ENCODE data around the gene ABCB9. TPM values are rescaled to one million over a fixed set of nuclear protein-coding genes. Genes with fewer than 3 reads are reported as not detected.

ABCB9 gene
- total RNA-seq, 6 experiments from 2014 or later: 9.2 to 11.1 (median 10.0) TPM

- no peak for DNase-seq
- Mint-ChIP-seq H3K27ac (no peak overlapping the region), H3K4me3 (no peak overlapping the region), H3K27me3 (ENCODE audit: insufficient read depth) (no peaks in the 10 kb centered on the region; the same call in none of the 2 replicates), H3K36me3 (ENCODE audit: low read depth) (peaks cover 7% of the 10 kb centered on the region; the same call in 1 of the 2 replicates), H3K9me3 (no peaks in the 10 kb centered on the region), H3K4me1 (ENCODE audit: low read depth) (peaks cover 44% of the 10 kb centered on the region)
- no peak for TF ChIP-seq CTCF (IDR thresholded peaks at IDR 0.05)
Observed at GRCh38 chr12:122949405-122949804, 16.9 kb downstream of the ABCB9 start.

DNA sequence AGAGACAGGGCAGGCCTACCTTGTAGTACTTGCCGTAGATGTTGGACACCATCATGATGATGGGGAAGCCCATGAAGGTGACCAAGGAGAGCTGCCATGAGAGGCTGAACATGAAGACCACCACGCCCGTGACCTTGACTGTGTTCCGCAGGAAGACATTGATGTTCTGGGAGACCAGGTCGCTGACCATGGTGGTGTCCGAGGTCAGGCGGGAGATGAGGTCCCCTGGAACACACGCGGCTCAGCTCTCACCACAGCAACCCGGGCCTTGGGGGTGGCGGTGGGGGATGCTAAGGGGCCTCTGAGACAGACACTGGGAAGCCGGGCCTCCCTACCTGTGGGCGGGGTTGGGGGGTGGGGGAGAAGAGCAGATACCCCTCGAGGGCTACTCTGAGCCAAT is 17.7 kb downstream of the ABCB9 start:
- H3K4me1 Mint-ChIP-seq (ENCODE audit: low read depth): peaks cover 52% of the 10 kb centered on the region
- peaks cover 7% of the 10 kb centered on the region; the same call in 1 of the 2 replicates for H3K36me3 Mint-ChIP-seq (ENCODE audit: low read depth)
- TF ChIP-seq CTCF (IDR thresholded peaks at IDR 0.05): no peak
- no peak for DNase-seq
- H3K27ac Mint-ChIP-seq: no peak overlapping the region
- no peak overlapping the region for H3K4me3 Mint-ChIP-seq
- H3K9me3 Mint-ChIP-seq: no peaks in the 10 kb centered on the region
- no peaks in the 10 kb centered on the region; the same call in none of the 2 replicates for H3K27me3 Mint-ChIP-seq (ENCODE audit: insufficient read depth)

GRCh38 chr12:122947352-122947792 is 18.9 kb downstream of the ABCB9 start:
- H3K4me3 Mint-ChIP-seq: peak overlapping the region; percentile 67
- peaks cover 65% of the 10 kb centered on the region for H3K4me1 Mint-ChIP-seq (ENCODE audit: low read depth)
- peaks cover 7% of the 10 kb centered on the region; the same call in 1 of the 2 replicates for H3K36me3 Mint-ChIP-seq (ENCODE audit: low read depth)
- no peaks in the 10 kb centered on the region for H3K9me3 Mint-ChIP-seq
- H3K27ac Mint-ChIP-seq: peak overlapping the region; percentile 99
- no peak for DNase-seq
- TF ChIP-seq CTCF (IDR thresholded peaks at IDR 0.05): no peak
- no peaks in the 10 kb centered on the region; the same call in none of the 2 replicates for H3K27me3 Mint-ChIP-seq (ENCODE audit: insufficient read depth)

DNA sequence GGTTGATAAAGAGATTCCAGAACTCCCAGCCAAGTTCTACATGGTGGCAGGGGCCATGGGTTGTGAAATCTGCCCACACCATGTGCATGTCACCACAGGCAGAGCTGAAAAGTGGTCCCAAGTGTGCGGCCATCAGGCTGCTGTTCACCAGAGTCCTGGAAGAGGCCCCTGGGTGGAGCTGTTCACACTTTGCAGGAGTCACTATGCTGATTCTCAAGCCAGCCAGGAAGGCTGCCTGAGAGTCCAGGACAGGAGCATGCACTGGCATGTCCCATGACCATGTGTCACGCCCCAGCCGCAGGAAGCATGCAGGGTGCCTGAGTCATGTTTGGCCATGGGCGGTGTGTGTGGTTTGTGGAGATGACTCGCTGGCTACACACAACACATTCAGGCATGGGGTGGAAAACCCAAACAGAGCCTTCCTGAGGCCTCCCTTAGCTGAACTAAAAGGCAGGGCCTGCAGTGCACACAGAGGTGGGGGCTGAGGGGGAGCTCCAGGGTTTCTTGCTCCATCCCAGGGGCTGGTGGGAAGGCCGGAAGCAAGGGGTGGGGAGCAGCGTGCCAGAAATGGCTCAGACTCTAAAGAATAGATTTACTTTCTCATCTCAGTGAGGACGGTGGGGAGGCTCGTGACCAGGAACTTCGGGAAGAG is 19.4 kb downstream of the ABCB9 start:
- peak; percentile 100 for DNase-seq
- Mint-ChIP-seq H3K27me3 (ENCODE audit: insufficient read depth) (no peaks in the 10 kb centered on the region; the same call in 1 of the 2 replicates), H3K9me3 (no peaks in the 10 kb centered on the region), H3K4me3 (peak overlapping the region; percentile 67), H3K4me1 (ENCODE audit: low read depth) (peaks cover 59% of the 10 kb centered on the region), H3K27ac (peak overlapping the region; percentile 99), H3K36me3 (ENCODE audit: low read depth) (peaks cover 7% of the 10 kb centered on the region; the same call in 1 of the 2 replicates)
- TF ChIP-seq CTCF (IDR thresholded peaks at IDR 0.05): peak; percentile 74

- Mint-ChIP-seq H3K27ac (peak overlapping the region; percentile 46), H3K4me1 (ENCODE audit: low read depth) (peaks cover 62% of the 10 kb centered on the region), H3K36me3 (ENCODE audit: low read depth) (peaks cover 7% of the 10 kb centered on the region; the same call in 1 of the 2 replicates), H3K27me3 (ENCODE audit: insufficient read depth) (no peaks in the 10 kb centered on the region; the same call in 1 of the 2 replicates), H3K9me3 (no peaks in the 10 kb centered on the region), H3K4me3 (no peak overlapping the region)
- peak; percentile 5 for DNase-seq
- TF ChIP-seq CTCF (IDR thresholded peaks at IDR 0.05): no peak
Observed at GRCh38 chr12:122944605-122945592, 21.4 kb downstream of the ABCB9 start.

Measured in HFFc6 (cell line).